B cell (primary cell): Measurements from ENCODE around the gene WDR33. TPM values are rescaled to one million over a fixed set of nuclear protein-coding genes. Genes with fewer than 3 reads are reported as not detected.

Source experiments
- ATAC-seq: fragments of 200-7000 bp; cut with Tn5 transposase; one replicate; pipeline ENCODE4 v1.10.0; 2021; ENCODE audit warnings: low read depth, mild to moderate bottlenecking, moderate number of reproducible peaks, moderate library complexity
- CTCF ChIA-PET: fragments of 350-600 bp; sonication (Branson Sonifier 250); formaldehyde crosslinking; loops from one replicate; lab custom pipeline; 2021; ENCODE audit warnings: antibody characterized with exemption, inconsistent platforms; lab: Charles Lee
- POLR2A ChIA-PET: fragments of 350-600 bp; sonication (Branson Sonifier 250); formaldehyde crosslinking; loops from one replicate; lab custom pipeline; 2021; ENCODE audit warnings: antibody characterized with exemption; lab: Charles Lee
- DNase-seq: peaks from one replicate; pipeline ENCODE4 v3.0.0; 2013
- H2AFZ ChIP-seq: 2 replicates; pipeline ENCODE4 v1.6.1; 2012; ENCODE audit warnings: mild to moderate bottlenecking, low read depth, low read length; ENCODE audit not compliant: insufficient read depth, poor library complexity, severe bottlenecking
- H3K27ac ChIP-seq, 2 donors: 1 replicate in 1 of 2; 2 replicates in 1 of 2; pipeline ENCODE4 v1.5.1; 2012 to 2013; ENCODE audit warnings: low read length in 2 of 2, mild to moderate bottlenecking in 2 of 2, moderate library complexity in 1 of 2
- H3K27me3 ChIP-seq, 4 experiments: fragments of 200-600 bp in 1 of 4; sonication (generic) in 1 of 4; replicated peaks in 1 of 4; 1 replicate in 2 of 4; 2 replicates in 2 of 4; pipeline versions ENCODE4 v1.6.1 to v1.7.0; 2013 to 2016; ENCODE audit warnings: low read length in 3 of 4, mild to moderate bottlenecking in 2 of 4, mixed read lengths in 1 of 4, moderate library complexity in 1 of 4; ENCODE audit not compliant: insufficient read depth in 4 of 4, control insufficient read depth in 3 of 4; ENCODE audit errors: control extremely low read depth in 1 of 4
- H3K36me3 ChIP-seq, 2 experiments: replicated peaks in 1 of 2; 1 replicate in 1 of 2; 2 replicates in 1 of 2; pipeline versions ENCODE4 v1.6.1 to v1.7.1; 2013; ENCODE audit warnings: low read length in 1 of 2; ENCODE audit not compliant: insufficient read depth in 2 of 2, control insufficient read depth in 1 of 2; ENCODE audit errors: control extremely low read depth in 1 of 2, extremely low read depth in 1 of 2
- H3K4me1 ChIP-seq, 2 donors: fragments of 200-600 bp in 1 of 2; sonication (generic) in 1 of 2; 1 replicate in 1 of 2; 2 replicates in 1 of 2; pipeline versions ENCODE4 v1.5.1 to v1.6.1; 2013 to 2017; ENCODE audit warnings: low read length in 2 of 2; ENCODE audit not compliant: control insufficient read depth in 2 of 2, insufficient read depth in 2 of 2
- H3K4me2 ChIP-seq: replicated peaks from 2 replicates; pipeline ENCODE3; 2012; ENCODE audit warnings: mild to moderate bottlenecking, low read depth, low read length; ENCODE audit not compliant: poor library complexity, severe bottlenecking
- H3K4me3 ChIP-seq, 5 experiments: fragments of 200-600 bp in 1 of 5; sonication (generic) in 1 of 5; 1 replicate in 3 of 5; 2 replicates in 2 of 5; pipeline versions ENCODE4 v1.5.1 to v1.7.0; 2011 to 2016; ENCODE audit warnings: low read length in 4 of 5, mild to moderate bottlenecking in 4 of 5, low read depth in 2 of 5, control low read depth in 1 of 5, moderate library complexity in 1 of 5; ENCODE audit not compliant: insufficient read depth in 1 of 5; ENCODE audit errors: control extremely low read depth in 1 of 5, extremely low read depth in 1 of 5
- H3K79me2 ChIP-seq: fragments of 200-600 bp; sonication (generic); one replicate; pipeline ENCODE4 v1.6.0; 2016; ENCODE audit warnings: low read length; ENCODE audit not compliant: control insufficient read depth, insufficient read depth
- H3K9ac ChIP-seq: fragments of 200-600 bp; sonication (generic); 2 replicates; pipeline ENCODE4 v1.6.1; 2017; ENCODE audit warnings: mild to moderate bottlenecking, low read length, moderate library complexity
- H3K9me3 ChIP-seq, 3 donors: one replicate each; pipeline versions ENCODE4 v1.6.1 to v1.7.1; 2013; ENCODE audit warnings: low read length in 2 of 3; ENCODE audit not compliant: control insufficient read depth in 2 of 3, insufficient read depth in 1 of 3; ENCODE audit errors: control extremely low read depth in 1 of 3
- H4K20me1 ChIP-seq: 2 replicates; pipeline ENCODE4 v1.6.0; 2012; ENCODE audit warnings: mild to moderate bottlenecking, low read length; ENCODE audit not compliant: insufficient read depth, control insufficient read depth, poor library complexity, severe bottlenecking
- H3K27ac Mint-ChIP-seq: one replicate; pipeline ENCODE4 v1.8.0; 2021; ENCODE audit warnings: mixed read lengths
- H3K27me3 Mint-ChIP-seq: one replicate; pipeline ENCODE4 v1.8.0; 2021; ENCODE audit warnings: mixed read lengths
- H3K4me1 Mint-ChIP-seq: one replicate; pipeline ENCODE4 v1.8.0; 2021; ENCODE audit warnings: mixed read lengths
- H3K4me3 Mint-ChIP-seq: one replicate; pipeline ENCODE4 v1.8.0; 2021; ENCODE audit warnings: mixed read lengths
- H3K9me3 Mint-ChIP-seq: one replicate; pipeline ENCODE4 v1.8.0; 2022; ENCODE audit warnings: mixed read lengths; ENCODE audit not compliant: insufficient read depth
- EZH2 ChIP-seq: IDR thresholded peaks from 2 replicates; pipeline ENCODE4 v1.6.1; 2012; ENCODE audit warnings: borderline replicate concordance, low read depth, mild to moderate bottlenecking, moderate library complexity, low read length; ENCODE audit not compliant: insufficient read depth, poor library complexity, severe bottlenecking
- WGBS: methylation state at CpG from one replicate; pipeline ENCODE4 v1.1.5; 2013; ENCODE audit warnings: missing lambda C conversion rate; ENCODE audit not compliant: insufficient coverage; 5-methylcytosine and 5-hydroxymethylcytosine counted together
- intact Hi-C: fragments of 100-400 bp; cut with micrococcal nuclease; formaldehyde crosslinking; loops from one replicate; pipeline ENCODE4 v1.10.0; 2022
- polyA plus RNA-seq: library from polyadenylated mRNA; depleted of rRNA; stranded (reverse); fragments of >200 nt; gene quantifications from 2 replicates; pipeline ENCODE4 v1.2.3, GENCODE V29; 2012
- total RNA-seq, 2 donors: library from RNA; stranded (reverse); fragments of 120-200 nt in 1 of 2; gene quantifications; 1 replicate in 1 of 2; 2 replicates in 1 of 2; pipeline versions ENCODE4 v1.2.3 to v1.2.4, GENCODE V29; 2013 to 2022
- TF ChIP-seq, protein P1 (sequence below): fragments of 200-600 bp; IDR thresholded peaks from one replicate; pipeline ENCODE4 v1.8.0; 2022; ENCODE audit warnings: antibody characterized with exemption, mild to moderate bottlenecking

WDR33 gene
- total and polyA plus RNA-seq, 2 donors (not counting 1 experiment from before 2014, with no cell fraction given) = 17.2 to 101 TPM

- intact Hi-C loops = loop anchor here (2.0 kb wide), 1 partner anchor 109 kb away; the partner anchor contains the start of gene SFT2D3
- CTCF ChIA-PET = interaction anchor here (1.1 to 2.1 kb wide), 3 partner anchors 11 to 219 kb away, joined by 3 to 19 read pairs (median 3); partner anchors contain the start of gene POLR2D
- H3K9me3 Mint-ChIP-seq = peaks cover 2% of the 10 kb centered on the region
Measured at GRCh38 chr2:127810156-127810618, 784 bp downstream of the WDR33 start.

More at GRCh38 chr2:127810156-127810618, 784 bp downstream of the WDR33 start:
- Histone ChIP-seq H3K27ac (peak overlapping the region; percentile 91 to 96), H3K4me1 (peaks cover 36 to 37% of the 10 kb centered on the region in 2 donors), H3K9me3 (no peaks in the 10 kb centered on the region), H3K27me3 (no peaks in the 10 kb centered on the region), H3K4me3 (peak overlapping the region; percentile 66 to 99 (median 78)), H3K4me2 (peak overlapping the region; percentile 76), H3K36me3 (peaks cover 0 to 5% of the 10 kb centered on the region in 2 experiments), H4K20me1 (peaks cover 35% of the 10 kb centered on the region), H3K79me2 (peaks cover 63% of the 10 kb centered on the region), H2AFZ (peak overlapping the region; percentile 86), H3K9ac (peak overlapping the region; percentile 92)
- peak overlapping the region; percentile 97 for H3K4me3 Mint-ChIP-seq
- peak overlapping the region; percentile 99 for H3K27ac Mint-ChIP-seq
- POLR2A ChIA-PET = interaction anchor here (1.3 kb wide), 1 partner anchor 19 kb away, joined by 4 read pairs; no protein-coding TSS in a partner anchor
- 0% methylated on average over 9 of the region's 10 CpGs for WGBS
- H3K4me1 Mint-ChIP-seq = peaks cover 52% of the 10 kb centered on the region
- TF ChIP-seq EZH2 = no peak
- TF ChIP-seq, protein P1, sequence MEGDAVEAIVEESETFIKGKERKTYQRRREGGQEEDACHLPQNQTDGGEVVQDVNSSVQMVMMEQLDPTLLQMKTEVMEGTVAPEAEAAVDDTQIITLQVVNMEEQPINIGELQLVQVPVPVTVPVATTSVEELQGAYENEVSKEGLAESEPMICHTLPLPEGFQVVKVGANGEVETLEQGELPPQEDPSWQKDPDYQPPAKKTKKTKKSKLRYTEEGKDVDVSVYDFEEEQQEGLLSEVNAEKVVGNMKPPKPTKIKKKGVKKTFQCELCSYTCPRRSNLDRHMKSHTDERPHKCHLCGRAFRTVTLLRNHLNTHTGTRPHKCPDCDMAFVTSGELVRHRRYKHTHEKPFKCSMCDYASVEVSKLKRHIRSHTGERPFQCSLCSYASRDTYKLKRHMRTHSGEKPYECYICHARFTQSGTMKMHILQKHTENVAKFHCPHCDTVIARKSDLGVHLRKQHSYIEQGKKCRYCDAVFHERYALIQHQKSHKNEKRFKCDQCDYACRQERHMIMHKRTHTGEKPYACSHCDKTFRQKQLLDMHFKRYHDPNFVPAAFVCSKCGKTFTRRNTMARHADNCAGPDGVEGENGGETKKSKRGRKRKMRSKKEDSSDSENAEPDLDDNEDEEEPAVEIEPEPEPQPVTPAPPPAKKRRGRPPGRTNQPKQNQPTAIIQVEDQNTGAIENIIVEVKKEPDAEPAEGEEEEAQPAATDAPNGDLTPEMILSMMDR = no peak
- ATAC-seq (no peak), DNase-seq (no peak)
- H3K27me3 Mint-ChIP-seq = no peaks in the 10 kb centered on the region
